ENCODE results near the gene DISC1. TPM values are rescaled to one million over a fixed set of nuclear protein-coding genes. Genes with fewer than 3 reads are reported as not detected.

The DISC1 gene
- polyA plus RNA-seq, 1 donor from 2014 or later: 0.84 TPM

DNA sequence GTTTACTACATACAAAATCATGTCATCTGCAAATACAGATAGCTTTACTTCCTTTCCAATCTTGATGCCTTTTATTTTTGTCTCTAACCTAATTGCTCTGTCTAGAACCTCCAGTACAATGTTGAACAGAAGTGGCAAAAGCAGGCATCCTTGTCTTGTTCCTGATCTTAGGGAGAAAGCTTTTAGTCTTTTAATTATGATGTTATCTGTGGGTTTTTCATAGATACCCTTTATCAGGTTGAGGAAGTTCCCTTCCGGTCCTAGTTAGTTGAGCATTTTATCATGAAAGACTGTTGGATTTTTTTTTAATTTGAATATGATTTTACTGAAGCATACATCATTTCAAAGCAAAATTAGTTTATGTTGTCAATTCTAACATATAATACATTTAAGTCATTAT lies 45.7 kb upstream of the DISC1 start:
- Histone ChIP-seq H3F3A (ENCODE audit: insufficient read depth, low read length, poor library complexity, severe bottlenecking) (no peaks in the 10 kb centered on the region), H3K9me3 (ENCODE audit: low read length) (no peaks in the 10 kb centered on the region), H3K79me2 (replicated peaks; ENCODE audit: insufficient read depth, low read length) (no peaks in the 10 kb centered on the region), H3K27me3 (ENCODE audit: insufficient read depth, low read depth, low read length) (no peaks in the 10 kb centered on the region), H3K9ac (ENCODE audit: low read length) (no peak overlapping the region), H2AFZ (ENCODE audit: low read depth, low read length) (no peak overlapping the region), H4K20me1 (ENCODE audit: insufficient read depth) (no peaks in the 10 kb centered on the region), H3K9me2 (ENCODE audit: insufficient read depth, low read length) (no peaks in the 10 kb centered on the region), H3K4me2 (ENCODE audit: low read length) (no peak overlapping the region), H3K4me3 (ENCODE audit: low read length) (no peak overlapping the region), H3K36me3 (ENCODE audit: insufficient read depth, low read length) (no peaks in the 10 kb centered on the region), H3K27ac (ENCODE audit: low read length) (no peak overlapping the region)
- TF ChIP-seq MXI1 (conservative IDR thresholded peaks at IDR 0.05; ENCODE audit: poor library complexity, severe bottlenecking) (no peak), TAF1 (IDR thresholded peaks at IDR 0.05; ENCODE audit: low read depth) (no peak), REST (IDR thresholded peaks at IDR 0.05; ENCODE audit: borderline replicate concordance) (no peak), EP300 (conservative IDR thresholded peaks at IDR 0.05; ENCODE audit: poor library complexity, severe bottlenecking) (no peak), POLR2AphosphoS5 (IDR thresholded peaks at IDR 0.05) (no peak), EZH2 (IDR thresholded peaks at IDR 0.05; ENCODE audit: borderline replicate concordance, insufficient read depth, low read length, poor library complexity, severe bottlenecking) (no peak), SMC3 (conservative IDR thresholded peaks at IDR 0.05; ENCODE audit: poor library complexity) (no peak), RAD21 (conservative IDR thresholded peaks at IDR 0.05) (no peak), CTCF (IDR thresholded peaks at IDR 0.05; ENCODE audit: poor library complexity, severe bottlenecking) (no peak)

- H3K27me3 ChIP-seq (ENCODE audit: insufficient read depth, low read depth, low read length): no peaks in the 10 kb centered on the region
- H3K9me3 ChIP-seq (ENCODE audit: low read length): no peaks in the 10 kb centered on the region
- H3F3A ChIP-seq (ENCODE audit: insufficient read depth, low read length, poor library complexity, severe bottlenecking): no peaks in the 10 kb centered on the region
- H2AFZ ChIP-seq (ENCODE audit: low read depth, low read length): no peak overlapping the region
- H3K4me2 ChIP-seq (ENCODE audit: low read length): no peak overlapping the region
- no peaks in the 10 kb centered on the region for H3K9me2 ChIP-seq (ENCODE audit: insufficient read depth, low read length)
- no peak overlapping the region for H3K4me3 ChIP-seq (ENCODE audit: low read length)
- no peak overlapping the region for H3K9ac ChIP-seq (ENCODE audit: low read length)
- no peak overlapping the region for H3K27ac ChIP-seq (ENCODE audit: low read length)
- no peaks in the 10 kb centered on the region for H3K36me3 ChIP-seq (ENCODE audit: insufficient read depth, low read length)
- no peaks in the 10 kb centered on the region for H3K79me2 ChIP-seq (replicated peaks; ENCODE audit: insufficient read depth, low read length)
- TF ChIP-seq POLR2AphosphoS5 (IDR thresholded peaks at IDR 0.05) (no peak), RAD21 (conservative IDR thresholded peaks at IDR 0.05) (no peak)
- H4K20me1 ChIP-seq (ENCODE audit: insufficient read depth): no peaks in the 10 kb centered on the region
Measured at GRCh38 chr1:231581859-231582258, 44.7 kb upstream of the DISC1 start.

GRCh38 chr1:231583376-231583775 lies 43.2 kb upstream of the DISC1 start:
- no peak overlapping the region for H3K4me2 ChIP-seq (ENCODE audit: low read length)
- H3K79me2 ChIP-seq (replicated peaks; ENCODE audit: insufficient read depth, low read length): no peaks in the 10 kb centered on the region
- no peak overlapping the region for H3K9ac ChIP-seq (ENCODE audit: low read length)
- TF ChIP-seq EZH2 (IDR thresholded peaks at IDR 0.05; ENCODE audit: borderline replicate concordance, insufficient read depth, low read length, poor library complexity, severe bottlenecking) (no peak), RAD21 (conservative IDR thresholded peaks at IDR 0.05) (no peak), REST (IDR thresholded peaks at IDR 0.05; ENCODE audit: borderline replicate concordance) (no peak), EP300 (conservative IDR thresholded peaks at IDR 0.05; ENCODE audit: poor library complexity, severe bottlenecking) (no peak), TAF1 (IDR thresholded peaks at IDR 0.05; ENCODE audit: low read depth) (no peak), POLR2AphosphoS5 (IDR thresholded peaks at IDR 0.05) (no peak), CTCF (IDR thresholded peaks at IDR 0.05; ENCODE audit: poor library complexity, severe bottlenecking) (no peak), SMC3 (conservative IDR thresholded peaks at IDR 0.05; ENCODE audit: poor library complexity) (no peak), MXI1 (conservative IDR thresholded peaks at IDR 0.05; ENCODE audit: poor library complexity, severe bottlenecking) (no peak)
- H4K20me1 ChIP-seq (ENCODE audit: insufficient read depth): no peaks in the 10 kb centered on the region
- no peaks in the 10 kb centered on the region for H3K27me3 ChIP-seq (ENCODE audit: insufficient read depth, low read depth, low read length)
- H3K4me3 ChIP-seq (ENCODE audit: low read length): no peak overlapping the region
- no peaks in the 10 kb centered on the region for H3F3A ChIP-seq (ENCODE audit: insufficient read depth, low read length, poor library complexity, severe bottlenecking)
- no peak overlapping the region for H3K27ac ChIP-seq (ENCODE audit: low read length)
- no peaks in the 10 kb centered on the region for H3K36me3 ChIP-seq (ENCODE audit: insufficient read depth, low read length)
- no peaks in the 10 kb centered on the region for H3K9me2 ChIP-seq (ENCODE audit: insufficient read depth, low read length)
- no peaks in the 10 kb centered on the region for H3K9me3 ChIP-seq (ENCODE audit: low read length)
- H2AFZ ChIP-seq (ENCODE audit: low read depth, low read length): no peak overlapping the region

Measured in neural cell (in vitro differentiated cells).